ENCODE measurements around the gene ALDH1L2.
"Not testable (repeated sequence)": the region's sequence is repeated elsewhere in the genome, so short reads cannot be mapped to it uniquely, and the experiment has no call there.

- not testable (repeated sequence) for TF ChIP-seq TEAD1 (CRISPR knock-in tag; IDR thresholded peaks at IDR 0.05); JUN (CRISPR knock-in tag; IDR thresholded peaks at IDR 0.05); NR3C1 (CRISPR knock-in tag; conservative IDR thresholded peaks at IDR 0.05; ENCODE audit: low read depth); IRF1 (CRISPR knock-in tag; IDR thresholded peaks at IDR 0.05); TEAD4 (CRISPR knock-in tag; IDR thresholded peaks at IDR 0.05); FOXP4 (CRISPR knock-in tag; IDR thresholded peaks at IDR 0.05); ELF4 (CRISPR knock-in tag; IDR thresholded peaks at IDR 0.05; ENCODE audit: low read depth)
- TF ChIP-seq, protein P1, sequence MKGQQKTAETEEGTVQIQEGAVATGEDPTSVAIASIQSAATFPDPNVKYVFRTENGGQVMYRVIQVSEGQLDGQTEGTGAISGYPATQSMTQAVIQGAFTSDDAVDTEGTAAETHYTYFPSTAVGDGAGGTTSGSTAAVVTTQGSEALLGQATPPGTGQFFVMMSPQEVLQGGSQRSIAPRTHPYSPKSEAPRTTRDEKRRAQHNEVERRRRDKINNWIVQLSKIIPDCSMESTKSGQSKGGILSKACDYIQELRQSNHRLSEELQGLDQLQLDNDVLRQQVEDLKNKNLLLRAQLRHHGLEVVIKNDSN (CRISPR knock-in tag; IDR thresholded peaks at IDR 0.05) = not testable (repeated sequence)
- TF ChIP-seq, protein P2, sequence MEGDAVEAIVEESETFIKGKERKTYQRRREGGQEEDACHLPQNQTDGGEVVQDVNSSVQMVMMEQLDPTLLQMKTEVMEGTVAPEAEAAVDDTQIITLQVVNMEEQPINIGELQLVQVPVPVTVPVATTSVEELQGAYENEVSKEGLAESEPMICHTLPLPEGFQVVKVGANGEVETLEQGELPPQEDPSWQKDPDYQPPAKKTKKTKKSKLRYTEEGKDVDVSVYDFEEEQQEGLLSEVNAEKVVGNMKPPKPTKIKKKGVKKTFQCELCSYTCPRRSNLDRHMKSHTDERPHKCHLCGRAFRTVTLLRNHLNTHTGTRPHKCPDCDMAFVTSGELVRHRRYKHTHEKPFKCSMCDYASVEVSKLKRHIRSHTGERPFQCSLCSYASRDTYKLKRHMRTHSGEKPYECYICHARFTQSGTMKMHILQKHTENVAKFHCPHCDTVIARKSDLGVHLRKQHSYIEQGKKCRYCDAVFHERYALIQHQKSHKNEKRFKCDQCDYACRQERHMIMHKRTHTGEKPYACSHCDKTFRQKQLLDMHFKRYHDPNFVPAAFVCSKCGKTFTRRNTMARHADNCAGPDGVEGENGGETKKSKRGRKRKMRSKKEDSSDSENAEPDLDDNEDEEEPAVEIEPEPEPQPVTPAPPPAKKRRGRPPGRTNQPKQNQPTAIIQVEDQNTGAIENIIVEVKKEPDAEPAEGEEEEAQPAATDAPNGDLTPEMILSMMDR (IDR thresholded peaks at IDR 0.05) = not testable (repeated sequence)
These were observed 11.1 kb upstream of the ALDH1L2 start for GRCh38 chr12:105095338-105095737.

All from WTC11 (cell line).